ENCODE data around the gene POLR3H. TPM values are rescaled to one million over a fixed set of nuclear protein-coding genes. Genes with fewer than 3 reads are reported as not detected.

POLR3H gene
- total RNA-seq, 1 donor from 2014 or later = 22.5 TPM

DNA sequence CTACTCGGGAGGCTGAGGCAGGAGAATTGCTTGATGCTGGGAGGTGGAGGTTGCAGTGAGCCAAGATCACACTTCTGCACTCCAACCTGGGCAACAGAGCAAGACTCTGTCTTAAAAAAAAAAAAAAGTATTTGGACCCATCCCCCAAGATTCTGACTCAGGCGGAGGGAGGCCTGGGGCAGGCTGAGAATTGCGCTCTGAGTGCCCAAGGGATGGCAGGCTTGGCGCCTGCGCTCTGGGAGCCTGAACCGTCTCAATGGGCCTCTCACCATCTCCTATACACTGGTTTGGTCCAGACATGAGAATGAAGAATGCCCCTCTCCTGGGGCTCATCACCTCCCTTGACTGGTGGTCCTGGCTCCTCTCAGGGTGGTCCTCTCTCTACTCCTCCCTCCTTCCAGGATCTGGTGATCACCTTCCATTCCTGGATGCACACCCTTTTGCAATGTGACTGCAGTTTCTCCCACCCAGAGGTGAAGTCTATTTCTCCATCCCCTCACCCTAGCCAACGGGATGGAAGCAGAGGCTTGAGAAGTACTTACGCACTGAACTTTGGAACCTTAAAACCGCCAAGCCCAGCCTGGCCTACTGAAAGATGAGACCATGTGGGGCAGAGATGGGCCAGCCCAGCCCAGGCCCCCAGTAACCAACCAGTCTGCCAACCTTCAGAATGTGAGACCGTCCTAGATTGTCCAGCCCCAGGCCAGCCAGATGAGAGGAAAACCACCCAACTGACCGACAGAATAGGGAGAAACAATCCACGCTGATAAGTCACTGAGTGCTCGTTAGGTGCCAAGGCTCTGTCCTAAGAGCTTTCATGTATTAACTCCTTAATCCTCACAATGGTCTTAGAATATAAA is 4.9 kb downstream of the POLR3H start:
- DNase-seq (ENCODE audit: low spot score) (no peak), ATAC-seq (no peak)

DNA sequence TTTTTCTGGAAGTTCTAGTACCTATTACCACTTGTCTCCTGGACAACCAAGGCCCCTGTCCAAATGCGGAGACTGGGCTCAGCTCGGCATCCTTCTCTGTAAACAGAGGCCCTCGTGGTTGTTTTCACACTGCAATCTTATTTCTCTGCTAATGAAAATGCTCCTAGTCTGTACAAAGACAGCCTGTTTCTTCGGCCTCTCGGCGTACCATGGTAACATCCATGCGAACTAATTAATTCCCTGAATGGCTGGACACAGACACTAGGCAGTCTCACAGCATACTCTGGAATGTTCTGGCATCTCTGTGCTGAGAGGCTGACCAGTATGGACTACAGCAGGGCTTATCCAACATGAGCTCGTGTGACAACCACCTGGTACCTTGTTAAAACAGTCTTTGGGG is 5.7 kb downstream of the POLR3H start:
- DNase-seq (ENCODE audit: low spot score) (no peak), ATAC-seq (no peak)

DNA sequence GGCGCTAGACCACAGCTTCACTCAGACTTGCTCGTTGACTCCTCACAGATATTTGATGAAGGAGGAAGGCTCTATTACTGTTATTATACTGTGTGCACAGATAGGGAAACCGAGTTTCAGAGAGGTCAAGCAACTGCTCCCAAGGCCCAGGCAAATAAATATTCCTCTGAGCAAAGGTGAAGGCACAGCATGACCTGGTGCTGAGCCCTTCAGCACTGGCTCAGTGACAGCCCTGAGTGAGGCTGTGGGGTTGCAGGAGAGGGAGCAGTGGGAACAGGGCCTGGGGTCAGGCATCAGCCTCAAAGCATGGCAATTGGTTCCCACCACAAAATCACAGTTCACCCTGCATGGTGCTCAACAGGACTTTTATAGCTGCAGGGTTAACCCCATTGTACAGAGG is 7.1 kb downstream of the POLR3H start:
- no peak for DNase-seq (ENCODE audit: low spot score)
- ATAC-seq = peak; percentile 64

DNA sequence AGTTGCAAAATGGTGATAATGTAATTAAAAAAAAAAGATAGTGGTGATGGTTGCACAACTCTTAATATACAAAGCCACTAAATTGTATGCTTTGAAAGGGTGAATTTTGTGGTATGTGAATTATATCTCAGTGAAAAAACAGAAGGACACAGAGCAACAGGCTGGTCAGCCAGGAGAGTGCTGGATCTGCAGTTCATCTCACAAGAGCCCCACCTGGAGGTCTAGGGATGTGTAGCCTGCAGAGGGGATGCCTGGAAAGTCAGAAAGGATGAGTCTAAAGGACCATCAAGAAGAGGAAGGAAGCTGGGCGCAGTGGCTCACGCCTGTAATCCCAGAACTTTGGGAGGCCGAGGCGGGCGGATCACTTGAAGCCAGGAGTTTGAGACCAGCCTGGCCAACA is 9.0 kb downstream of the POLR3H start:
- no peak for DNase-seq (ENCODE audit: low spot score)
- ATAC-seq = no peak

- DNase-seq (ENCODE audit: low spot score) = no peak
- no peak for ATAC-seq
Measured at GRCh38 chr22:41534219-41534618, 10.1 kb downstream of the POLR3H start.

DNA sequence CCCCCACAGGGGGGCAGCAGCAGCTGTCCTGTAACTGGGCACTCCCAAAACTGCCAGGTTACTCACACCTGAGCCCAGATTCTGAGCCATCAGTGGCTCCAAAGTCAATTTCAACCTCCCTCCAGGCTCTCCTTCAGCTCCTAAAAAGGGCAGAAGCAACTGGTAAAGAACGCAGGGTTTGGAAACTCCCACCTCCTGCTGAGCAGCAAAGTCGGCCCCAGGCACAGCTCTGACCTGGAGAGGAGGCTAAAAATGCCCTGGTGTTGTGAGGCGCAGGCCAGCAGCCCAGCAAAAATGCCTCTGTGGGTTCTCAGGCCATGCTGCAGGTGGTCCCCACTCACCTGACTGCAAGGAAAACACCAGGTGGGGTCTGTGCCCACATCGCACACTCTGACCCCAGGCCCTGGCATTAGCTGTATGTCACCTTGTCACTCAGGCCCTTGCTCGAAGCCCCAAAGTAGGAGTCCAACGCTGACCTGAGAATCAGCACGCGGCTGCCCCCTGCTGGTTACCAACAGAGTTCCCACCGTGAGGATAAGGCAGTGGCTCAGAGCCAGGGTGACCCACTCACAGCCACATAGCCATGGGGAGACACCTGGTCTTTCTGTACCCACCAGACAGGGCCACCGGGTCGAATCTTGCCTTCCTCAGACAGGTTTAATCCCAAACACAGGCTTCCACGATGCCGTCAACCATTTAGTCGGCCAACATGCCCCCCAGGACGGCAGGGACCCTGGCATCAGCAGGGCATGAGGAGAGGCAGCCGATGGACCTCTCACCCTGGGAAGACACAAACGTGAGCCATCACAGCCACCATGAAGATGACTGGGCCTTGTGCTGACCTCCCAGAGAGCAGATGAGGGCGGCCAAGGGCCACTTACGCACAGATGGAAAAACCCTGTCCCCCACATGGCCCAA is 11.1 kb downstream of the POLR3H start:
- ATAC-seq = peak; percentile 64
- peak; percentile 76 for DNase-seq (ENCODE audit: low spot score)

DNA sequence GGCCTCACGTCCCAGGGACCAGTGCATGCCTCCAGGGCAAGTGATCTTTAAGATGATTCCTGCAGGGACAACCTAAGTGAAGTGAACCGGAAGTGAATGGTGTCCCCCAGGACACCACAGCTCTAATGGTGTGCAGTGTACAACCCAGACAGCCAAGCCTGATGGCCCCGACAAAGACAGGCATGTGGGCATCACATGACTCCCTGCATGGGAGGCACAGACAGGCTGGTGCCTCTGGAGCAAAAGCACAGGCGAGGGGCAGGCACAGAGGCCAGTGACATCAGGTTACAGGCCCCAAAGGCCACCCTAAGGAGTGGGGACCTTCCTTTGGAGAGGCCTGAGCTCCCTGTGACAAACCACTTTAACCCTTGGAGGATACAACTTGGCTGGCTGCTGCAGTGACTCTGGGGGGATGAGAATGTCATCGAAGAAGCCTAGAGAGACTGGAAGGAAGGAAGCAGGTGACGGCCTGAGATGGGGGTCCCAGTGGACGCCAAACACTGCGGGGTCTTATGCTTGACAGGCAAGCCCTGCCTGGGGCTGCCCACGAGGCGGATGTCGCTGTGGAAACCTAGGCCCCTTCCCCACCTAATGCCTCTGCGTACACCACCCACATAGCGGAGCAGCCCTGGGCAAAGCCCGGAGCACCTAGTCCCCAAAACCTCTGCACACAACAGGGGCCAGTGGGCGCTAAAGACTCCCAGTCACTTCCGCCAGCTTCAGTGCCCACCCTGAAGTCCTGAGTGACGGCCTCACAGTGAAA is 12.4 kb downstream of the POLR3H start:
- DNase-seq (ENCODE audit: low spot score) (no peak), ATAC-seq (no peak)

DNA sequence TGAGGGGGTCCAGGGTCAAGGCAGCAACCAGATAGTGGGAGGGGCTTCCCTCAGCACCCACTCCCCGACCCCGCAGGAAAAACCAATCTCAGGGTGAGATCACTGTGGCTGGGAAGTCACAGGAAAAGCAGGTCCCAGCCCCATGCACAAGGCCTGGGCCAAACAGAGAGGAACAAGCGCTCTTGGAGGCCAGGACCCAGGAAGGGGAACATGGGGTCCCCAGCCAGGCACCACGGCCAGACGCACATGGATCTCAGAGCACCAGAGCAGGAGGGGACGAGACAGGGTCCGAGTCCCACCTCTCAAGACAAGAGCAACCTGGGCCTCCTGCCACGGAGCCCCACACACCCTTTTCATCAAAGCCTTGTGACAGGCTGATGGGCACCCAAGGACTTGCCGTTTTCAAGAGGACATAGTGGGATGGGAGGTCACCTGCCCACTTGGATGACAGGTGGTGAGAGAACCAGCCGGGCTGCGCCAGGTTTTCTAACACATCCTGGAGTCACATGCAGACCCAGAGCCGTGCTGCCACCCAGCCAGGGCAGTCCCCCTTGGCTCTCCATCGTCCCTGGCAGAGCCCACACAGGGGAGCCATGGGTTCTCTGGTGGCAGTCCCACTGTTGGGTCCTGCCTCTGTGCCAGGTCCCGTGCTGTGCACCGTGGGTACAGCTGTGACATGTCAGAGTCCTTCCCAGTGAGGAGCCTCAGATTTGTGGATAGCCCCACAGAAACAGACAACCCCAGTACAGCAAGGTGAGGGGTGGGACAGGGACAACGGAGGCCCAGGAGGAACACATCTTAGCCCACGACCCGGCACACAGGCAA is 13.2 kb downstream of the POLR3H start:
- ATAC-seq (no peak), DNase-seq (ENCODE audit: low spot score) (no peak)

GRCh38 chr22:41528938-41529561 is 15.2 kb downstream of the POLR3H start:
- no peak for ATAC-seq
- DNase-seq (ENCODE audit: low spot score) = no peak

GRCh38 chr22:41528132-41528766 is 16.0 kb downstream of the POLR3H start:
- no peak for ATAC-seq
- DNase-seq (ENCODE audit: low spot score) = no peak

GRCh38 chr22:41526830-41527799 is 17.2 kb downstream of the POLR3H start:
- peak; percentile 71 for DNase-seq (ENCODE audit: low spot score)
- peak; percentile 51 for ATAC-seq

- DNase-seq (ENCODE audit: low spot score) = no peak
- peak; percentile 0 for ATAC-seq
Measured at GRCh38 chr22:41526226-41526829, 17.9 kb downstream of the POLR3H start.

- DNase-seq (ENCODE audit: low spot score) (peak; percentile 71), ATAC-seq (peak; percentile 34)
Measured at GRCh38 chr22:41525450-41526225, 18.6 kb downstream of the POLR3H start.

GRCh38 chr22:41524809-41525449 is 19.3 kb downstream of the POLR3H start:
- DNase-seq (ENCODE audit: low spot score) = no peak

DNA sequence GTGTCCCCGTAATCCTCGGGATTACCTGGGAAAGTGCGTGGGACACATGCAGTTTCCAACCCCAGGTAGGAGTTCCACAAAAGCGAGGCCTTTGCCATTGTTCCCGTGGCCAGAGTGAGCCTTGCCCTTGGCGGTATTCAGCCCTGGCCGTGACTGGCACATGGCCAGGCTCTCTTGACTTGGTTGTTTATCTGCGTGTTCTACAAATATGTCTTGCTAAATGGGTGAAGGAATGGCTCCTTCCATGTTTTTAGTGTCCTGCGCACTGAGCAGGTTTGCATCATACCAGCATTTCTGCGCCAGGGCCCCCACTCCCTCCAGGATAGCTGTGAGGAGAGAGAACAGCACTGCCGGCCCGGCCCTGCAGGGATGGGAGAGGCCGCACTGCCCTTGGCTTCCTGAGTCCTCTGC is 20.0 kb downstream of the POLR3H start:
- DNase-seq (ENCODE audit: low spot score) = peak; percentile 89
- ATAC-seq = peak; percentile 47

More at GRCh38 chr22:41524809-41525449, 19.3 kb downstream of the POLR3H start:
- no peak for ATAC-seq

Measured in left lobe of liver (tissue), 2 donors.